Fibroblast of lung (primary cell): ENCODE measurements around the gene RNF225.

Source experiments
- CTCF ChIP-seq, 2 donors: IDR thresholded peaks in 1 of 2; conservative IDR thresholded peaks in 1 of 2; 1 replicate in 1 of 2; 2 replicates in 1 of 2; pipeline ENCODE4 v1.5.1; 2011 to 2012; ENCODE audit warnings: low read length in 2 of 2, control low read depth in 1 of 2, inconsistent platforms in 1 of 2, low read depth in 1 of 2, mild to moderate bottlenecking in 1 of 2
- EZH2 ChIP-seq: IDR thresholded peaks from 2 replicates; pipeline ENCODE4 v1.5.1; 2012; ENCODE audit warnings: low read length, control low read depth, mild to moderate bottlenecking; ENCODE audit errors: missing control alignments

- TF ChIP-seq CTCF (conservative IDR thresholded peaks at IDR 0.05 in 1 of 2, IDR thresholded peaks at IDR 0.05 in 1 of 2; ENCODE audit: low read depth in 1 of 2, low read length in 2 of 2) (no peak), EZH2 (no peak)
Observed at GRCh38 chr19:58407658-58408151, 12.2 kb downstream of the RNF225 start.
